HepG2 (cell line): Measurements from ENCODE around the gene KCNMB2. TPM values are rescaled to one million over a fixed set of nuclear protein-coding genes. Genes with fewer than 3 reads are reported as not detected.

ENCODE experiments used
- ATAC-seq: fragments of 200-7000 bp; cut with Tn5 transposase; 3 replicates; pipeline ENCODE4 v1.9.1; 2020; ENCODE audit warnings: mild to moderate bottlenecking, moderate library complexity
- BruUV-seq: library from RNA; stranded (reverse); fragments of 400-500 nt; replicated peaks from 2 replicates; lab custom pipeline; 2021; lab: Mats Ljungman, UMichigan
- CTCF ChIA-PET: fragments of 300-600 bp; formaldehyde crosslinking; extraction: SDS; loops from one replicate; lab custom pipeline; 2021; ENCODE audit warnings: low total read pairs, inconsistent platforms, low intra/inter-chr PET ratio; lab: Yijun Ruan, JAX
- POLR2A ChIA-PET: fragments of 350-600 bp; sonication (Branson Sonifier 250); formaldehyde crosslinking; loops from one replicate; lab custom pipeline; 2020; ENCODE audit warnings: antibody characterized with exemption, inconsistent platforms; lab: Yijun Ruan, JAX
- DNase-seq: peaks from one replicate; pipeline ENCODE4 v3.0.0-alpha.2; 2015; ENCODE audit warnings: low spot score
- FAIRE-seq: peaks from 3 replicates; lab custom pipeline; 2011; peaks lifted over from hg19 to GRCh38; lab: Jason Lieb, UNC
- H2AFZ ChIP-seq: one replicate; pipeline ENCODE4 v1.6.1; 2011; ENCODE audit warnings: low read length, inconsistent platforms
- H3K27ac ChIP-seq: fragments of 300-600 bp; 3 replicates; pipeline ENCODE4 v1.8.0; 2011; ENCODE audit warnings: mixed run types, mild to moderate bottlenecking, mixed read lengths, low read length, inconsistent platforms; ENCODE audit not compliant: insufficient read depth; ENCODE audit errors: extremely low read length
- H3K27me3 ChIP-seq, 2 experiments: fragments of 200-600 bp in 1 of 2; 2 replicates in 1 of 2; 3 replicates in 1 of 2; pipeline versions ENCODE4 v1.6.0 to v1.8.0; 2011; ENCODE audit warnings: low read length in 2 of 2, mild to moderate bottlenecking in 2 of 2, moderate library complexity in 2 of 2, inconsistent platforms in 1 of 2; ENCODE audit not compliant: insufficient read depth in 2 of 2, control insufficient read depth in 1 of 2
- H3K36me3 ChIP-seq, 2 experiments: fragments of 200-600 bp in 1 of 2; replicated peaks in 1 of 2; 2 replicates in 1 of 2; 3 replicates in 1 of 2; pipeline versions ENCODE4 v1.5.1 to v1.8.0; 2011; ENCODE audit warnings: low read length in 2 of 2, inconsistent platforms in 1 of 2; ENCODE audit not compliant: insufficient read depth in 2 of 2, control insufficient read depth in 1 of 2
- H3K4me1 ChIP-seq: 2 replicates; pipeline ENCODE4 v1.5.1; 2012; ENCODE audit warnings: low read length, inconsistent platforms; ENCODE audit not compliant: insufficient read depth
- H3K4me2 ChIP-seq: 2 replicates; pipeline ENCODE4 v1.6.0; 2011; ENCODE audit warnings: low read depth, low read length, inconsistent platforms
- H3K4me3 ChIP-seq, 3 experiments: fragments of 200-600 bp in 1 of 3; sonication (generic), shearing (Covaris generic) in 1 of 3; replicated peaks in 1 of 3; 2 replicates each; pipeline ENCODE4 v1.5.1; 2011 to 2016; ENCODE audit warnings: low read length in 3 of 3, inconsistent platforms in 2 of 3, low read depth in 2 of 3, mild to moderate bottlenecking in 2 of 3, control low read depth in 1 of 3, mixed read lengths in 1 of 3; ENCODE audit not compliant: insufficient read depth in 1 of 3
- H3K79me2 ChIP-seq: one replicate; pipeline ENCODE4 v1.6.1; 2011; ENCODE audit warnings: low read length, inconsistent platforms; ENCODE audit not compliant: insufficient read depth
- H3K9ac ChIP-seq: 2 replicates; pipeline ENCODE4 v1.6.0; 2011; ENCODE audit warnings: mild to moderate bottlenecking, low read depth, low read length, inconsistent platforms; ENCODE audit not compliant: insufficient read depth
- H3K9me3 ChIP-seq: 2 replicates; pipeline ENCODE4 v1.5.1; 2012; ENCODE audit warnings: mild to moderate bottlenecking, low read length
- H4K20me1 ChIP-seq: 2 replicates; pipeline ENCODE4 v1.6.0; 2011; ENCODE audit warnings: inconsistent platforms, mild to moderate bottlenecking, low read length, moderate library complexity; ENCODE audit not compliant: insufficient read depth
- CENPX ChIP-seq: sonication (generic); formaldehyde crosslinking; IDR thresholded peaks from 2 replicates; pipeline ENCODE4 v1.9.0; 2021; ENCODE audit warnings: mild to moderate bottlenecking, missing genetic modification reagents, moderate library complexity
- GABPB1 ChIP-seq: IDR thresholded peaks from 2 replicates; pipeline ENCODE4 v1.6.1; 2016; ENCODE audit warnings: mild to moderate bottlenecking, missing genetic modification reagents, moderate library complexity, missing compliant biosample characterization
- MAFF ChIP-seq: IDR thresholded peaks from 2 replicates; pipeline ENCODE4 v1.6.1; 2011; ENCODE audit warnings: low read depth, low read length, improper control_type of control experiment
- MAFK ChIP-seq, 2 experiments: IDR thresholded peaks in 1 of 2; conservative IDR thresholded peaks in 1 of 2; 2 replicates each; pipeline ENCODE4 v1.6.1; 2011; ENCODE audit warnings: improper control_type of control experiment in 2 of 2, low read length in 2 of 2
- SAFB2 ChIP-seq: sonication (generic); formaldehyde crosslinking; IDR thresholded peaks from 2 replicates; pipeline ENCODE4 v1.5.1; 2020; ENCODE audit warnings: missing genetic modification reagents, low read depth, mild to moderate bottlenecking, borderline replicate concordance
- ZNF224 ChIP-seq: sonication (generic); formaldehyde crosslinking; IDR thresholded peaks from 2 replicates; pipeline ENCODE4 v1.5.0; 2020; ENCODE audit warnings: mild to moderate bottlenecking, missing genetic modification reagents
- ZNF615 ChIP-seq: sonication (generic); formaldehyde crosslinking; IDR thresholded peaks from 2 replicates; pipeline ENCODE4 v1.5.0; 2020; ENCODE audit warnings: mild to moderate bottlenecking, missing genetic modification reagents, borderline replicate concordance
- ZNF761 ChIP-seq: sonication (generic); formaldehyde crosslinking; conservative IDR thresholded peaks from 2 replicates; pipeline ENCODE4 v1.4.0; 2020; ENCODE audit warnings: mild to moderate bottlenecking, missing genetic modification reagents
- WGBS: methylation state at CpG from one replicate; pipeline ENCODE4 v1.1.6; 2017; ENCODE audit warnings: low lambda C conversion rate; 5-methylcytosine and 5-hydroxymethylcytosine counted together
- in situ Hi-C: cut with HindIII; loops from 2 replicates; pipeline ENCODE4 v1.10.0; 2017; ENCODE audit warnings: low pct_unique_long_range_greater_than_20kb; ENCODE audit not compliant: extremely low pct_ligation_motif_present
- intact Hi-C: fragments of 100-400 bp; cut with micrococcal nuclease; formaldehyde crosslinking; loops from one replicate; pipeline ENCODE4 v1.10.0; 2022; ENCODE audit not compliant: unreplicated experiment
- polyA plus RNA-seq, 8 experiments: library from polyadenylated mRNA; depleted of rRNA in 3 of 8; stranded (reverse) in 7 of 8; unstranded in 1 of 8; fragments of >200 nt; fragmentation: Illumina TruSeq in 4 of 8; extraction: Trizol in 4 of 8; gene quantifications; 2 replicates each; pipeline versions ENCODE4 v1.2.1 to v1.2.3, GENCODE V29; 2011 to 2016; ENCODE audit warnings: low read depth in 4 of 8, missing spikeins in 1 of 8, mixed read lengths in 1 of 8; ENCODE audit not compliant: insufficient read depth in 1 of 8
- total RNA-seq, 5 experiments: library from RNA; depleted of rRNA; stranded (reverse); fragments of >200 nt; fragmentation: Illumina TruSeq; extraction: Trizol; gene quantifications; 2 replicates each; pipeline ENCODE4 v1.2.3, GENCODE V29; 2016; ENCODE audit warnings: low read depth in 1 of 5
- TF ChIP-seq, protein P1 (sequence below): sonication (generic); formaldehyde crosslinking; IDR thresholded peaks from 2 replicates; pipeline ENCODE4 v1.5.1; 2020; ENCODE audit warnings: missing genetic modification reagents, mild to moderate bottlenecking, borderline replicate concordance
- TF ChIP-seq, protein P2 (sequence below): sonication (generic); formaldehyde crosslinking; IDR thresholded peaks from 2 replicates; pipeline ENCODE4 v1.5.0; 2020; ENCODE audit warnings: missing genetic modification reagents

Gene KCNMB2
- total and polyA plus RNA-seq, 2 of the 13 experiments (the other 11 are each of a cell fraction or from before 2014, with no cell fraction given): not detected

DNA sequence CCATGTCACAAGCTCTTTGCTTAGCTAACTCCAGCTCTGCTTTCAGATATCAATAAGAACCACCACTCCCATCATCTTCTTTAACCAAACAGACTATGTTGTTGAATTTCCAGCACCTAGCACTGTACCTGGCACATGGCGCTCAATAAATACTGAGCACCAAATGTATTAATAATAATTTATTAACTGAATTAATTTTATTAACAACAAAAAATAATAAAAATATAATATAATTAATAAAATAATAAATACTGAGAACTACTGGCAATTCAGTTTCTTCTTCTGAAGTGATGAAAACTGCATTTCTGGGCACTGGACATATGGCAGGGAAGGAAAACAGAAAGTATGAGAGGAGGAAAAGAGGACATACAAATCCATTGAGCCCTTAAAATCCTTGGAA lies 271.5 kb downstream of the KCNMB2 start (continued):
- TF ChIP-seq, protein P1, sequence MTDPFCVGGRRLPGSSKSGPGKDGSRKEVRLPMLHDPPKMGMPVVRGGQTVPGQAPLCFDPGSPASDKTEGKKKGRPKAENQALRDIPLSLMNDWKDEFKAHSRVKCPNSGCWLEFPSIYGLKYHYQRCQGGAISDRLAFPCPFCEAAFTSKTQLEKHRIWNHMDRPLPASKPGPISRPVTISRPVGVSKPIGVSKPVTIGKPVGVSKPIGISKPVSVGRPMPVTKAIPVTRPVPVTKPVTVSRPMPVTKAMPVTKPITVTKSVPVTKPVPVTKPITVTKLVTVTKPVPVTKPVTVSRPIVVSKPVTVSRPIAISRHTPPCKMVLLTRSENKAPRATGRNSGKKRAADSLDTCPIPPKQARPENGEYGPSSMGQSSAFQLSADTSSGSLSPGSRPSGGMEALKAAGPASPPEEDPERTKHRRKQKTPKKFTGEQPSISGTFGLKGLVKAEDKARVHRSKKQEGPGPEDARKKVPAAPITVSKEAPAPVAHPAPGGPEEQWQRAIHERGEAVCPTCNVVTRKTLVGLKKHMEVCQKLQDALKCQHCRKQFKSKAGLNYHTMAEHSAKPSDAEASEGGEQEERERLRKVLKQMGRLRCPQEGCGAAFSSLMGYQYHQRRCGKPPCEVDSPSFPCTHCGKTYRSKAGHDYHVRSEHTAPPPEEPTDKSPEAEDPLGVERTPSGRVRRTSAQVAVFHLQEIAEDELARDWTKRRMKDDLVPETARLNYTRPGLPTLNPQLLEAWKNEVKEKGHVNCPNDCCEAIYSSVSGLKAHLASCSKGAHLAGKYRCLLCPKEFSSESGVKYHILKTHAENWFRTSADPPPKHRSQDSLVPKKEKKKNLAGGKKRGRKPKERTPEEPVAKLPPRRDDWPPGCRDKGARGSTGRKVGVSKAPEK (CRISPR knock-in tag): no peak
- no peak for TF ChIP-seq GABPB1 (CRISPR knock-in tag)
- TF ChIP-seq, all 625 proteins: peak for 0

DNA sequence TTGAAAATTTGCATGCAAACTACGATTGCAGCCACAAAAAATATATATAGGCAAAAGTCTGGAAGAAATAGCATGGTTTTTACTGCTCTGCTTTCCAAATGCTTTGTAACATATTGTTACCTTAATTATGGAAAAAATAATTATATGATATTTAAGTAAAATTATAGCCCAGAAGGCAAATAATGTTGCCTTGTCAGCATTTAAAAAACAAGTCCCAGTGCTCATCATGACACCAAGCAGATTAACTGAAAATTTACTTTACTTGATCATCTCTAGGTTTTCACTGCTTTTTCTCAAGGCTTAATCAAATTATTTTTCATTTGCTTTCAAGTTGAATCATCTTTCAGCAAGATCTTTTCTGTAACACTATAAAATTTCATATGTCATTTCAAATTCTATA lies 272.5 kb downstream of the KCNMB2 start:
- Histone ChIP-seq H3K36me3 (no peaks in the 10 kb centered on the region), H3K4me2 (no peak overlapping the region), H3K4me3 (no peak overlapping the region), H3K9me3 (no peaks in the 10 kb centered on the region), H3K4me1 (no peaks in the 10 kb centered on the region), H3K27ac (no peak overlapping the region)
- FAIRE-seq: no peak
- no peak for ATAC-seq
- TF ChIP-seq ZNF761 (CRISPR knock-in tag) (no peak), CENPX (CRISPR knock-in tag) (no peak), ZNF224 (CRISPR knock-in tag) (no peak), SAFB2 (CRISPR knock-in tag) (no peak), ZNF615 (CRISPR knock-in tag) (no peak), MAFF (peak; percentile 86), MAFK (conservative IDR thresholded peaks at IDR 0.05 in 1 of 2, IDR thresholded peaks at IDR 0.05 in 1 of 2; ENCODE audit: low read length in 2 of 2) (peak; percentile 62 to 93)
- TF ChIP-seq, protein P2, sequence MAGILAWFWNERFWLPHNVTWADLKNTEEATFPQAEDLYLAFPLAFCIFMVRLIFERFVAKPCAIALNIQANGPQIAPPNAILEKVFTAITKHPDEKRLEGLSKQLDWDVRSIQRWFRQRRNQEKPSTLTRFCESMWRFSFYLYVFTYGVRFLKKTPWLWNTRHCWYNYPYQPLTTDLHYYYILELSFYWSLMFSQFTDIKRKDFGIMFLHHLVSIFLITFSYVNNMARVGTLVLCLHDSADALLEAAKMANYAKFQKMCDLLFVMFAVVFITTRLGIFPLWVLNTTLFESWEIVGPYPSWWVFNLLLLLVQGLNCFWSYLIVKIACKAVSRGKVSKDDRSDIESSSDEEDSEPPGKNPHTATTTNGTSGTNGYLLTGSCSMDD (CRISPR knock-in tag): no peak
- TF ChIP-seq, all 625 proteins: peak for 2
- intact Hi-C loops (no loop called here), in situ Hi-C loops (no loop called here)
- BruUV-seq: no TSS peak
- DNase-seq: no peak
- H2AFZ ChIP-seq: no peak overlapping the region
- 3% methylated on average over 1 of the region's 1 CpG for WGBS
- POLR2A ChIA-PET: no interaction called here
- no peaks in the 10 kb centered on the region for H4K20me1 ChIP-seq
- H3K27me3 ChIP-seq: no peaks in the 10 kb centered on the region
- H3K79me2 ChIP-seq: no peaks in the 10 kb centered on the region
- H3K9ac ChIP-seq: no peak overlapping the region
- CTCF ChIA-PET: no interaction called here
